Measurements from ENCODE around the gene MEG3. TPM values are rescaled to one million over a fixed set of nuclear protein-coding genes. Genes with fewer than 3 reads are reported as not detected.

Gene MEG3
- total and polyA plus RNA-seq, 2 donors from 2014 or later = 24.0 to 29.6 TPM

- intact Hi-C loops (cut with DNase I) = no loop called here
- peak overlapping the region in 1 of 3 donors; percentile 26 for H3K9ac ChIP-seq (ENCODE audit: low read length in 3 of 3)
- DNase-seq (peak in 3 of 5 donors; percentile 54 to 70 (median 66)), FAIRE-seq (no peak)
- H3K4me3 ChIP-seq (ENCODE audit: low read length in 3 of 3) = peak overlapping the region in 2 of 3 donors; percentile 48 to 51
- H3K9me3 ChIP-seq (ENCODE audit: control insufficient read depth in 2 of 3, insufficient read depth in 1 of 3, low read length in 3 of 3) = no peaks in the 10 kb centered on the region
- H3K36me3 ChIP-seq (ENCODE audit: control insufficient read depth in 2 of 3, insufficient read depth in 3 of 3, low read length in 3 of 3) = no peaks in the 10 kb centered on the region
- peaks cover 0 to 1% (median 0%) of the 10 kb centered on the region in 3 donors for H3K4me1 ChIP-seq (ENCODE audit: control insufficient read depth in 2 of 3, insufficient read depth in 2 of 3, low read depth in 1 of 3, low read length in 3 of 3)
- no peak overlapping the region for H3K27ac ChIP-seq (ENCODE audit: low read depth in 2 of 2, low read length in 2 of 2)
- TF ChIP-seq CTCF (IDR thresholded peaks at IDR 0.05; ENCODE audit: borderline replicate concordance, extremely low read depth, insufficient read depth) = no peak
- H3K27me3 ChIP-seq (ENCODE audit: control insufficient read depth, insufficient read depth, low read length) = no peaks in the 10 kb centered on the region
Measured at GRCh38 chr14:100827101-100828021, 1.4 kb downstream of the MEG3 start.

GRCh38 chr14:100828031-100828769 lies 2.3 kb downstream of the MEG3 start:
- no peak overlapping the region for H3K9ac ChIP-seq (ENCODE audit: low read length in 3 of 3)
- intact Hi-C loops (cut with DNase I) = no loop called here

GRCh38 chr14:100830681-100831080 lies 4.8 kb downstream of the MEG3 start:
- TF ChIP-seq CTCF (IDR thresholded peaks at IDR 0.05; ENCODE audit: borderline replicate concordance, extremely low read depth, insufficient read depth) = no peak
- DNase-seq (no peak), FAIRE-seq (no peak)
- Histone ChIP-seq H3K4me3 (ENCODE audit: low read length in 3 of 3) (no peak overlapping the region), H3K9ac (ENCODE audit: low read length in 3 of 3) (no peak overlapping the region), H3K27me3 (ENCODE audit: control insufficient read depth, insufficient read depth, low read length) (no peaks in the 10 kb centered on the region), H3K9me3 (ENCODE audit: control insufficient read depth in 2 of 3, insufficient read depth in 1 of 3, low read length in 3 of 3) (no peaks in the 10 kb centered on the region), H3K27ac (ENCODE audit: low read depth in 2 of 2, low read length in 2 of 2) (no peak overlapping the region), H3K36me3 (ENCODE audit: control insufficient read depth in 2 of 3, insufficient read depth in 3 of 3, low read length in 3 of 3) (no peaks in the 10 kb centered on the region), H3K4me1 (ENCODE audit: control insufficient read depth in 2 of 3, insufficient read depth in 2 of 3, low read depth in 1 of 3, low read length in 3 of 3) (no peaks in the 10 kb centered on the region)
- intact Hi-C loops (cut with DNase I) = no loop called here

More at GRCh38 chr14:100828031-100828769, 2.3 kb downstream of the MEG3 start:
- TF ChIP-seq CTCF (IDR thresholded peaks at IDR 0.05; ENCODE audit: borderline replicate concordance, extremely low read depth, insufficient read depth) = peak; percentile 14
- FAIRE-seq (no peak), DNase-seq (peak in 4 of 5 donors; percentile 56 to 80 (median 61))
- H3K27me3 ChIP-seq (ENCODE audit: control insufficient read depth, insufficient read depth, low read length) = no peaks in the 10 kb centered on the region
- H3K4me3 ChIP-seq (ENCODE audit: low read length in 3 of 3) = peak overlapping the region in 1 of 3 donors; percentile 51
- no peaks in the 10 kb centered on the region for H3K36me3 ChIP-seq (ENCODE audit: control insufficient read depth in 2 of 3, insufficient read depth in 3 of 3, low read length in 3 of 3)
- H3K9me3 ChIP-seq (ENCODE audit: control insufficient read depth in 2 of 3, insufficient read depth in 1 of 3, low read length in 3 of 3) = no peaks in the 10 kb centered on the region
- H3K4me1 ChIP-seq (ENCODE audit: control insufficient read depth in 2 of 3, insufficient read depth in 2 of 3, low read depth in 1 of 3, low read length in 3 of 3) = no peaks in the 10 kb centered on the region
- H3K27ac ChIP-seq (ENCODE audit: low read depth in 2 of 2, low read length in 2 of 2) = no peak overlapping the region

Measured in kidney (tissue), 14 donors.